ENCODE data around the gene PDE11A. TPM values are rescaled to one million over a fixed set of nuclear protein-coding genes. Genes with fewer than 3 reads are reported as not detected.

PDE11A gene
- total RNA-seq, 3 donors from 2014 or later: 0.96 to 2.3 (median 2.2) TPM

- intact Hi-C loops (cut with DNase I; ENCODE audit: low total_unique reads): no loop called here
- no peak overlapping the region for H3K4me3 ChIP-seq
- TF ChIP-seq CTCF (IDR thresholded peaks at IDR 0.05) (peak in 1 of 3 donors; percentile 36), POLR2AphosphoS5 (IDR thresholded peaks at IDR 0.05) (no peak), POLR2A (IDR thresholded peaks at IDR 0.05) (no peak)
- no peaks in the 10 kb centered on the region for H3K4me1 ChIP-seq
- H3K36me3 ChIP-seq: no peaks in the 10 kb centered on the region
- no peak for DNase-seq (ENCODE audit: low spot score in 2 of 2)
- H3K27me3 ChIP-seq: no peaks in the 10 kb centered on the region
- H3K27ac ChIP-seq: no peak overlapping the region
- H3K9me3 ChIP-seq: no peaks in the 10 kb centered on the region
These were observed 300.0 kb downstream of the PDE11A start for GRCh38 chr2:177772529-177772928.

DNA sequence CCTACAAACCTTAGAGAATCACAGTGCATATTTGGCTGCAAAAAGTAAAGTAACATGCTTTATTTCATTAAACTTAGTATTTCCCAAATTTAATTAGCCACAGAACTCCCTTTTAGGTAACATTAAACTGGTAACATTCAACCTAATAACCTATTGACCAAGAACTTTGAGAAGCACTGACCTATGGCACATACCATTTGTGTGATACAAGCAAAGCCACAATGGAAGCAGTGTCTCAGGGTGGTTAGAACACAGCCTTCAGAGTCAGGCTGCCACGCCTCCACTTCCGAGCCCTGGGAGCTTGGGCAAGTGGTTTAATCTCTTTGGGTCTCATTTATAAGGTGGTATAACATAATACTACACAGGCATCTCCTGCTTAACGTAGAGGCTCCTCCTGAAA lies 301.4 kb downstream of the PDE11A start:
- Histone ChIP-seq H3K4me3 (no peak overlapping the region), H3K27ac (no peak overlapping the region), H3K36me3 (no peaks in the 10 kb centered on the region), H3K9me3 (no peaks in the 10 kb centered on the region), H3K4me1 (no peaks in the 10 kb centered on the region), H3K27me3 (no peaks in the 10 kb centered on the region)
- intact Hi-C loops (cut with DNase I; ENCODE audit: low total_unique reads): no loop called here
- no peak for TF ChIP-seq CTCF (IDR thresholded peaks at IDR 0.05)
- no peak for TF ChIP-seq POLR2A (IDR thresholded peaks at IDR 0.05)
- no peak for DNase-seq (ENCODE audit: low spot score in 2 of 2)

GRCh38 chr2:177767768-177768167 lies 304.8 kb downstream of the PDE11A start:
- DNase-seq (ENCODE audit: low spot score in 2 of 2): no peak
- intact Hi-C loops (cut with DNase I; ENCODE audit: low total_unique reads): no loop called here
- Histone ChIP-seq H3K27me3 (no peaks in the 10 kb centered on the region), H3K4me1 (no peaks in the 10 kb centered on the region), H3K36me3 (no peaks in the 10 kb centered on the region), H3K4me3 (no peak overlapping the region), H3K9me3 (no peaks in the 10 kb centered on the region), H3K27ac (no peak overlapping the region)
- TF ChIP-seq CTCF (IDR thresholded peaks at IDR 0.05) (no peak), POLR2AphosphoS5 (IDR thresholded peaks at IDR 0.05) (no peak), POLR2A (IDR thresholded peaks at IDR 0.05) (no peak)

DNA sequence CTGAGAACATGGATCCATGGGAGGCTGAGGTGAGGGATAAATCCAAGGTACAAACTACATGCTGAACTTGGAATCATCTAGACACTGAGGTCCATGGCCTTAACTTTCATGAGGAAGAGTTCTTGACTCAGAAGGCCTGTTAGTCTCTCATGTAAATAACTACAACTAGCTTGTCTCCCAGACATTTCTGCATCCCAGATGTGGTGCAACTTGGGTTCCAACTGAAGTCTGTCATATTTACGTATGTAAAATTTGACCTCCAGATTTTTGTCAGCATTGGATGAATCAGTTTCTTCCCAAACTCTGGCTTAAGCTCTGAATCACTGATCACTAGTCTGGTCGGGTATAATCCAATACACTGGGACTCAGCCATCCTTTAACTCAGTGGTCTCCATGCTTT lies 306.9 kb downstream of the PDE11A start:
- no peak for DNase-seq (ENCODE audit: low spot score in 2 of 2)
- no peaks in the 10 kb centered on the region for H3K4me1 ChIP-seq
- H3K27ac ChIP-seq: no peak overlapping the region
- TF ChIP-seq CTCF (IDR thresholded peaks at IDR 0.05) (no peak), POLR2AphosphoS5 (IDR thresholded peaks at IDR 0.05) (no peak), POLR2A (IDR thresholded peaks at IDR 0.05) (no peak)
- intact Hi-C loops (cut with DNase I; ENCODE audit: low total_unique reads): no loop called here
- H3K4me3 ChIP-seq: no peak overlapping the region
- no peaks in the 10 kb centered on the region for H3K9me3 ChIP-seq
- no peaks in the 10 kb centered on the region for H3K36me3 ChIP-seq
- H3K27me3 ChIP-seq: no peaks in the 10 kb centered on the region

- Histone ChIP-seq H3K27ac (no peak overlapping the region), H3K4me1 (no peaks in the 10 kb centered on the region), H3K4me3 (peak overlapping the region in 1 of 3 donors; percentile 43), H3K27me3 (no peaks in the 10 kb centered on the region), H3K36me3 (no peaks in the 10 kb centered on the region), H3K9me3 (no peaks in the 10 kb centered on the region)
- intact Hi-C loops (cut with DNase I; ENCODE audit: low total_unique reads): no loop called here
- no peak for TF ChIP-seq POLR2A (IDR thresholded peaks at IDR 0.05)
- peak; percentile 41 to 61 (median 57) for TF ChIP-seq CTCF (IDR thresholded peaks at IDR 0.05)
- DNase-seq (ENCODE audit: low spot score in 2 of 2): peak; percentile 30 to 65
These were observed 308.9 kb downstream of the PDE11A start for GRCh38 chr2:177763531-177764265.
